Measurements from ENCODE around the gene PTPRM. TPM values are rescaled to one million over a fixed set of nuclear protein-coding genes. Genes with fewer than 3 reads are reported as not detected.

The PTPRM gene
- total and polyA plus RNA-seq, 2 experiments from 2014 or later: 1.6 to 5.3 TPM

DNA sequence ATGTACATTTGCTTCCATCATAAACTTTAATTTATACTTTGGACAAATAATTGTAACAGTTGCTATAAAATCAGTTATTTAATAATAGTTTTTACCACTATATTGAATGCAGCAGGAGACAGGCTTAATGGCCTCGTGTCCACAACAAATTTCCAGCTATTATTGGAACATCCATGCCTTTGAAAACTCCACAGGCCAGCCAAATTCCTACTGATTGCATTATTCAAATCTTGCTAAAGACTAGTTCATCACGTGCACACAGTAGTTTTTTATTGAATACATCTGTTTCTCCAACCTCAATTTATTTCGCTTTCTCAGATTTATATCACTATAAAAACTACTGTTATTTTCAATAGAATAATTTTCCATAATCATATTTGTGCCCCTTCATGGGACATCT, 18.4 kb upstream of the PTPRM start (continued):
- TF ChIP-seq, protein P1, sequence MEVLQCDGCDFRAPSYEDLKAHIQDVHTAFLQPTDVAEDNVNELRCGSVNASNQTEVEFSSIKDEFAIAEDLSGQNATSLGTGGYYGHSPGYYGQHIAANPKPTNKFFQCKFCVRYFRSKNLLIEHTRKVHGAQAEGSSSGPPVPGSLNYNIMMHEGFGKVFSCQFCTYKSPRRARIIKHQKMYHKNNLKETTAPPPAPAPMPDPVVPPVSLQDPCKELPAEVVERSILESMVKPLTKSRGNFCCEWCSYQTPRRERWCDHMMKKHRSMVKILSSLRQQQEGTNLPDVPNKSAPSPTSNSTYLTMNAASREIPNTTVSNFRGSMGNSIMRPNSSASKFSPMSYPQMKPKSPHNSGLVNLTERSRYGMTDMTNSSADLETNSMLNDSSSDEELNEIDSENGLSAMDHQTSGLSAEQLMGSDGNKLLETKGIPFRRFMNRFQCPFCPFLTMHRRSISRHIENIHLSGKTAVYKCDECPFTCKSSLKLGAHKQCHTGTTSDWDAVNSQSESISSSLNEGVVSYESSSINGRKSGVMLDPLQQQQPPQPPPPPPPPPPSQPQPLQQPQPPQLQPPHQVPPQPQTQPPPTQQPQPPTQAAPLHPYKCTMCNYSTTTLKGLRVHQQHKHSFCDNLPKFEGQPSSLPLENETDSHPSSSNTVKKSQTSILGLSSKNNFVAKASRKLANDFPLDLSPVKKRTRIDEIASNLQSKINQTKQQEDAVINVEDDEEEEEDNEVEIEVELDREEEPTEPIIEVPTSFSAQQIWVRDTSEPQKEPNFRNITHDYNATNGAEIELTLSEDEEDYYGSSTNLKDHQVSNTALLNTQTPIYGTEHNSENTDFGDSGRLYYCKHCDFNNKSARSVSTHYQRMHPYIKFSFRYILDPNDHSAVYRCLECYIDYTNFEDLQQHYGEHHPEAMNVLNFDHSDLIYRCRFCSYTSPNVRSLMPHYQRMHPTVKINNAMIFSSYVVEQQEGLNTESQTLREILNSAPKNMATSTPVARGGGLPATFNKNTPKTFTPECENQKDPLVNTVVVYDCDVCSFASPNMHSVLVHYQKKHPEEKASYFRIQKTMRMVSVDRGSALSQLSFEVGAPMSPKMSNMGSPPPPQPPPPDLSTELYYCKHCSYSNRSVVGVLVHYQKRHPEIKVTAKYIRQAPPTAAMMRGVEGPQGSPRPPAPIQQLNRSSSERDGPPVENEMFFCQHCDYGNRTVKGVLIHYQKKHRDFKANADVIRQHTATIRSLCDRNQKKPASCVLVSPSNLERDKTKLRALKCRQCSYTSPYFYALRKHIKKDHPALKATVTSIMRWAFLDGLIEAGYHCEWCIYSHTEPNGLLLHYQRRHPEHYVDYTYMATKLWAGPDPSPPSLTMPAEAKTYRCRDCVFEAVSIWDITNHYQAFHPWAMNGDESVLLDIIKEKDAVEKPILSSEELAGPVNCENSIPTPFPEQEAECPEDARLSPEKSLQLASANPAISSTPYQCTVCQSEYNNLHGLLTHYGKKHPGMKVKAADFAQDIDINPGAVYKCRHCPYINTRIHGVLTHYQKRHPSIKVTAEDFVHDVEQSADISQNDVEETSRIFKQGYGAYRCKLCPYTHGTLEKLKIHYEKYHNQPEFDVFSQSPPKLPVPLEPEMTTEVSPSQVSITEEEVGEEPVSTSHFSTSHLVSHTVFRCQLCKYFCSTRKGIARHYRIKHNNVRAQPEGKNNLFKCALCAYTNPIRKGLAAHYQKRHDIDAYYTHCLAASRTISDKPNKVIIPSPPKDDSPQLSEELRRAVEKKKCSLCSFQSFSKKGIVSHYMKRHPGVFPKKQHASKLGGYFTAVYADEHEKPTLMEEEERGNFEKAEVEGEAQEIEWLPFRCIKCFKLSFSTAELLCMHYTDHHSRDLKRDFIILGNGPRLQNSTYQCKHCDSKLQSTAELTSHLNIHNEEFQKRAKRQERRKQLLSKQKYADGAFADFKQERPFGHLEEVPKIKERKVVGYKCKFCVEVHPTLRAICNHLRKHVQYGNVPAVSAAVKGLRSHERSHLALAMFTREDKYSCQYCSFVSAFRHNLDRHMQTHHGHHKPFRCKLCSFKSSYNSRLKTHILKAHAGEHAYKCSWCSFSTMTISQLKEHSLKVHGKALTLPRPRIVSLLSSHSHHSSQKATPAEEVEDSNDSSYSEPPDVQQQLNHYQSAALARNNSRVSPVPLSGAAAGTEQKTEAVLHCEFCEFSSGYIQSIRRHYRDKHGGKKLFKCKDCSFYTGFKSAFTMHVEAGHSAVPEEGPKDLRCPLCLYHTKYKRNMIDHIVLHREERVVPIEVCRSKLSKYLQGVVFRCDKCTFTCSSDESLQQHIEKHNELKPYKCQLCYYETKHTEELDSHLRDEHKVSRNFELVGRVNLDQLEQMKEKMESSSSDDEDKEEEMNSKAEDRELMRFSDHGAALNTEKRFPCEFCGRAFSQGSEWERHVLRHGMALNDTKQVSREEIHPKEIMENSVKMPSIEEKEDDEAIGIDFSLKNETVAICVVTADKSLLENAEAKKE (CRISPR knock-in tag; IDR thresholded peaks at IDR 0.05): no peak
- TF ChIP-seq NANOG (IDR thresholded peaks at IDR 0.05; ENCODE audit: borderline replicate concordance) (no peak), JUNB (IDR thresholded peaks at IDR 0.05; ENCODE audit: unreplicated experiment) (no peak), POLR2AphosphoS5 (IDR thresholded peaks at IDR 0.05; ENCODE audit: low read depth) (no peak), EZH2phosphoT487 (IDR thresholded peaks at IDR 0.05; ENCODE audit: unreplicated experiment) (no peak), CREB1 (CRISPR knock-in tag; IDR thresholded peaks at IDR 0.05; ENCODE audit: low read depth) (no peak), CTCF (conservative IDR thresholded peaks at IDR 0.05; ENCODE audit: low read depth in 2 of 2) (no peak)

- H3K4me1 ChIP-seq (ENCODE audit: insufficient read depth): peaks cover 11% of the 10 kb centered on the region
- H3K36me3 Mint-ChIP-seq (ENCODE audit: low read depth): no peaks in the 10 kb centered on the region
- H3K36me3 ChIP-seq (ENCODE audit: insufficient read depth): no peaks in the 10 kb centered on the region; the same call in 1 of the 2 replicates
- TF ChIP-seq ZNF331 (CRISPR knock-in tag; IDR thresholded peaks at IDR 0.05; ENCODE audit: low read depth) (no peak), ZNF114 (CRISPR knock-in tag; IDR thresholded peaks at IDR 0.05) (no peak), POLR2AphosphoS5 (IDR thresholded peaks at IDR 0.05; ENCODE audit: low read depth) (no peak), EZH2phosphoT487 (IDR thresholded peaks at IDR 0.05; ENCODE audit: unreplicated experiment) (no peak), CREB1 (CRISPR knock-in tag; IDR thresholded peaks at IDR 0.05; ENCODE audit: low read depth) (no peak), STAT1 (IDR thresholded peaks at IDR 0.05; ENCODE audit: unreplicated experiment) (no peak)
These were observed 9.1 kb upstream of the PTPRM start for GRCh38 chr18:7557973-7558372.

More at GRCh38 chr18:7557973-7558372, 9.1 kb upstream of the PTPRM start:
- no peak for DNase-seq (ENCODE audit: low spot score)
- Mint-ChIP-seq H3K4me3 (no peak overlapping the region), H3K9me3 (peaks cover 3% of the 10 kb centered on the region; the same call in 2 of the 3 replicates), H3K27me3 (ENCODE audit: insufficient read depth, low read depth, poor library complexity) (peaks cover 6% of the 10 kb centered on the region), H3K4me1 (peaks cover 18% of the 10 kb centered on the region), H3K27ac (no peak overlapping the region)
- 0 out of 2 replicates have a peak, but pooled peaks cover 10% of the 10 kb centered on the region for H3K9me2 ChIP-seq (ENCODE audit: insufficient read depth)
- H3K4me2 ChIP-seq: no peak overlapping the region
- no peak overlapping the region for H3K4me3 ChIP-seq
- no peaks in the 10 kb centered on the region for H3K79me2 ChIP-seq (replicated peaks; ENCODE audit: insufficient read depth)
- H3K27ac ChIP-seq (ENCODE audit: low read depth): no peak overlapping the region
- no peaks in the 10 kb centered on the region for H3K27me3 ChIP-seq (ENCODE audit: insufficient read depth)
- H4K20me1 ChIP-seq (replicated peaks; ENCODE audit: insufficient read depth): no peaks in the 10 kb centered on the region
- H2AFZ ChIP-seq: no peak overlapping the region
- H3F3A ChIP-seq (replicated peaks; ENCODE audit: low read depth): no peaks in the 10 kb centered on the region
- ATAC-seq: no peak
